SU-DHL-6 (cell line): Measurements from ENCODE around the gene ITGB7.

Experiments used
- H2AFZ ChIP-seq: fragments of 200-600 bp; sonication (generic); 2 replicates; pipeline ENCODE4 v1.6.1; 2014; ENCODE audit warnings: low read depth, mild to moderate bottlenecking, moderate library complexity, mixed read lengths, antibody characterized with exemption, low read length; ENCODE audit not compliant: severe bottlenecking
- H3F3A ChIP-seq: fragments of 200-600 bp; shearing (Covaris generic); 2 replicates; pipeline ENCODE4 v1.6.0; 2016; ENCODE audit warnings: antibody characterized with exemption, mild to moderate bottlenecking; ENCODE audit not compliant: insufficient read depth
- H3K27ac ChIP-seq: fragments of 200-600 bp; sonication (generic); 2 replicates; pipeline ENCODE4 v1.5.1; 2016; ENCODE audit warnings: low read depth, mild to moderate bottlenecking, low read length, moderate library complexity, mixed read lengths
- H3K27me3 ChIP-seq: fragments of 200-600 bp; sonication (generic), shearing (Covaris generic); 2 replicates; pipeline ENCODE4 v1.6.0; 2014; ENCODE audit warnings: mild to moderate bottlenecking, low read length
- H3K36me3 ChIP-seq: fragments of 200-600 bp; sonication (generic); 2 replicates; pipeline ENCODE4 v1.6.1; 2014; ENCODE audit warnings: mild to moderate bottlenecking, low read length, mixed read lengths
- H3K4me2 ChIP-seq: fragments of 300-600, 200-600 bp; shearing (Covaris generic), sonication (generic); 2 replicates; pipeline ENCODE4 v1.6.0; 2014; ENCODE audit warnings: low read length, low read depth, mild to moderate bottlenecking; ENCODE audit not compliant: poor library complexity, severe bottlenecking
- H3K4me3 ChIP-seq: fragments of 200-600 bp; sonication (generic); 2 replicates; pipeline ENCODE4 v1.5.1; 2014; ENCODE audit warnings: antibody characterized with exemption, low read length, mild to moderate bottlenecking, mixed read lengths; ENCODE audit not compliant: insufficient read depth, poor library complexity, severe bottlenecking
- H3K79me2 ChIP-seq: fragments of 200-600 bp; sonication (generic); 2 replicates; pipeline ENCODE4 v1.6.1; 2014; ENCODE audit warnings: mild to moderate bottlenecking, low read length, moderate library complexity; ENCODE audit not compliant: insufficient read depth
- H3K9ac ChIP-seq: fragments of 200-600 bp; sonication (generic); 2 replicates; pipeline ENCODE4 v1.7.0; 2014; ENCODE audit warnings: mild to moderate bottlenecking, low read length
- H3K9me2 ChIP-seq: fragments of 200-600 bp; sonication (generic); replicated peaks from 2 replicates; pipeline ENCODE4 v1.6.1; 2014; ENCODE audit warnings: low read length; ENCODE audit not compliant: insufficient read depth
- H3K9me3 ChIP-seq: fragments of 200-600 bp; sonication (generic); 2 replicates; pipeline ENCODE4 v1.6.1; 2014; ENCODE audit warnings: low read length, mixed read lengths; ENCODE audit not compliant: insufficient read depth
- H4K20me1 ChIP-seq: fragments of 200-600 bp; sonication (generic); 2 replicates; pipeline ENCODE4 v1.6.1; 2014; ENCODE audit warnings: low read depth, mild to moderate bottlenecking, antibody characterized with exemption, low read length, moderate library complexity, mixed read lengths
- CTCF ChIP-seq: fragments of 200-600 bp; sonication (generic); IDR thresholded peaks from one replicate; pipeline ENCODE4 v1.5.1; 2017; ENCODE audit warnings: antibody characterized with exemption, mild to moderate bottlenecking, low read length, moderate library complexity; ENCODE audit not compliant: insufficient read depth, poor library complexity, severe bottlenecking
- EZH2phosphoT487 ChIP-seq: fragments of 200-600 bp; sonication (generic), shearing (Covaris generic); conservative IDR thresholded peaks from 2 replicates; pipeline ENCODE4 v1.6.1; 2018; ENCODE audit warnings: mild to moderate bottlenecking, antibody characterized with exemption, low read length, moderate library complexity, mixed read lengths

Gene ITGB7

GRCh38 chr12:53196486-53196885 lies 10.6 kb downstream of the ITGB7 start:
- Histone ChIP-seq H3K4me3 (no peak overlapping the region), H2AFZ (no peak overlapping the region), H3K79me2 (peaks cover 2% of the 10 kb centered on the region), H3K9me3 (no peaks in the 10 kb centered on the region), H3F3A (peaks cover 30% of the 10 kb centered on the region), H3K9me2 (no peaks in the 10 kb centered on the region), H3K36me3 (no peaks in the 10 kb centered on the region; the same call in 1 of the 2 replicates), H3K9ac (no peak overlapping the region), H3K27ac (no peak overlapping the region), H4K20me1 (no peaks in the 10 kb centered on the region), H3K27me3 (no peaks in the 10 kb centered on the region), H3K4me2 (no peak overlapping the region)
- TF ChIP-seq CTCF (no peak), EZH2phosphoT487 (no peak)

GRCh38 chr12:53195516-53196420 lies 11.3 kb downstream of the ITGB7 start:
- Histone ChIP-seq H3K36me3 (no peaks in the 10 kb centered on the region; the same call in 1 of the 2 replicates), H3K79me2 (no peaks in the 10 kb centered on the region), H3K9me3 (no peaks in the 10 kb centered on the region), H3K4me3 (no peak overlapping the region), H3K9ac (no peak overlapping the region), H4K20me1 (no peaks in the 10 kb centered on the region), H3K9me2 (no peaks in the 10 kb centered on the region), H3F3A (peaks cover 24% of the 10 kb centered on the region), H3K4me2 (no peak overlapping the region), H3K27ac (no peak overlapping the region), H2AFZ (no peak overlapping the region), H3K27me3 (no peaks in the 10 kb centered on the region)
- TF ChIP-seq EZH2phosphoT487 (no peak), CTCF (no peak)

GRCh38 chr12:53194973-53195372 lies 12.1 kb downstream of the ITGB7 start:
- Histone ChIP-seq H3K27ac (no peak overlapping the region), H2AFZ (no peak overlapping the region), H3K9ac (no peak overlapping the region), H3F3A (peaks cover 20% of the 10 kb centered on the region), H4K20me1 (no peaks in the 10 kb centered on the region), H3K4me3 (no peak overlapping the region), H3K27me3 (no peaks in the 10 kb centered on the region), H3K4me2 (no peak overlapping the region), H3K36me3 (no peaks in the 10 kb centered on the region; the same call in 1 of the 2 replicates), H3K79me2 (no peaks in the 10 kb centered on the region), H3K9me2 (no peaks in the 10 kb centered on the region), H3K9me3 (no peaks in the 10 kb centered on the region)
- TF ChIP-seq EZH2phosphoT487 (no peak), CTCF (no peak)
